ENCODE measurements around the gene GOPC.
A peak's percentile ranks its signal among the peaks of the same experiment; 100 is the strongest.
"Not testable (repeated sequence)": the region's sequence is repeated elsewhere in the genome, so short reads cannot be mapped to it uniquely, and the experiment has no call there.

The GOPC gene

DNA sequence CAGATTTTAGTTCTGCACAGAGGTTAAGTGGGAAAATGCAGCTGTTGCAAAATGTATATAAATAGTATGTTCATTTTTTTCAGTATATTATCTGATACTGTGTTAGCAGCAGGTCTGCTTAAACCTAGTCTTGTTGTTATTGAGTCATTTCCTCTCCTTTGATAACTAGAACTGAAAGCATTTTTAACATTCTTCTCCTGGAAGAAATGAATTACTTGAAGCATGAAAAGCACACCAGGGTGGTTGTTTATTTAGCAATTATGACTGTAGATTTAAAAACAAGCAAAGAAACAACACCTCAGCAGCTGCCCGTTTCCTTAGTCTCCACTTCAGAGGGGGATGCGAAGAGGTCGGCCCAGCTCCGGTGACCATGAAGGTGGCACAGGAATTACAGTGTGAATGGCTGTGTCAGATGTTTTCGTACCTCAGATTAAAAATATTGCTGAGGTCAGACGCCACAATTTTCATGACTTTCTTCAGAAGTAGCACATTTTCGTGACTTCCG, 53.5 kb downstream of the GOPC start:
- peak in 1 of 2 donors; percentile 18 for DNase-seq (ENCODE audit: low read depth in 2 of 2)

DNA sequence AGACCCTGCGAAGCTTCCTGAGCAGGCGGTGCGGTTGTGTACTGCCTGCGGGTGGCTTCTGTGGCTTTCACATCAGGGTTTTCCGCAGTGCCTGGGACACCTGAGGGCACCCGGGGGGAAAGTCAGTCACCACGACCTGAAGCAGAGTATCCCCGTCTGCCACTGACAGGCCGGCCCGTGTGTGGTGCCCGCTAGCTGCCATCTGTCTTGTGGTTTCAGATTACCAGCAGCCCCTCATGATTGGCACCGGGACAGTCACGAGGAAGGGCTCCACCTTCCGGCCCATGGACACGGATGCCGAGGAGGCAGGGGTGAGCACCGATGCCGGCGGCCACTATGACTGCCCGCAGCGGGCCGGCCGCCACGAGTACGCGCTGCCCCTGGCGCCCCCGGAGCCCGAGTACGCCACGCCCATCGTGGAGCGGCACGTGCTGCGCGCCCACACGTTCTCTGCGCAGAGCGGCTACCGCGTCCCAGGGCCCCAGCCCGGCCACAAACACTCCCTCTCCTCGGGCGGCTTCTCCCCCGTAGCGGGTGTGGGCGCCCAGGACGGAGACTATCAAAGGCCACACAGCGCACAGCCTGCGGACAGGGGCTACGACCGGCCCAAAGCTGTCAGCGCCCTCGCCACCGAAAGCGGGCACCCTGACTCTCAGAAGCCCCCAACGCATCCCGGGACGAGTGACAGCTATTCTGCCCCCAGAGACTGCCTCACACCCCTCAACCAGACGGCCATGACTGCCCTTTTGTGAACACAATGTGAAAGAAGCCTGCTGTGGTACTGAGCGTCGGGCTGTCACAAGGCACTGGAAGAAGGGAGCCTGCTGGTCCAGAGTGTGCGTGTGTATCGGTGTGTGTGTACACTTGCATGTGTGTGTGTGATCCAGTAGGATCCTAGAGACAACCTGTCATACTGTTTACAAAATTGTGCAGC, 54.4 kb downstream of the GOPC start:
- peak; percentile 22 to 23 for DNase-seq (ENCODE audit: low read depth in 2 of 2)

DNA sequence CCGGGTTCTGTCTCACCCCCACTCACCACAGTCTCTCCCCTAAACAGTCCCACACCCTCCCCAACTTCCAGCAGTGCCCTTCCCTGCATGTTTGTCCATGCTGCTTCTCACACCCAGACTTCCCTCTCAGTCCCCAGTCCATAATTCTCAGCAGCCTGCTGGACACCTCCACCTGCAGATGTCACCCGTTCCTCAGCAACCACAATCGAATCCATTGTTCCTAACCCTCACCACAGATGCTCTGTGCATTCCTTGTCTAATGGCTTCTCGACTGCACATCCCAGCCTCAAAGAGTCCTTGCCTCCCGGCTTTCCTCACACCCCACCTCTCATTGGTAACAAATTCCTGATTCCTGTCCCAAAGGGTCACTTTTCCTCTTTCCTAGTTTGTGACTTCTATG, 55.6 kb downstream of the GOPC start:
- DNase-seq (ENCODE audit: low read depth in 2 of 2), result no peak

DNA sequence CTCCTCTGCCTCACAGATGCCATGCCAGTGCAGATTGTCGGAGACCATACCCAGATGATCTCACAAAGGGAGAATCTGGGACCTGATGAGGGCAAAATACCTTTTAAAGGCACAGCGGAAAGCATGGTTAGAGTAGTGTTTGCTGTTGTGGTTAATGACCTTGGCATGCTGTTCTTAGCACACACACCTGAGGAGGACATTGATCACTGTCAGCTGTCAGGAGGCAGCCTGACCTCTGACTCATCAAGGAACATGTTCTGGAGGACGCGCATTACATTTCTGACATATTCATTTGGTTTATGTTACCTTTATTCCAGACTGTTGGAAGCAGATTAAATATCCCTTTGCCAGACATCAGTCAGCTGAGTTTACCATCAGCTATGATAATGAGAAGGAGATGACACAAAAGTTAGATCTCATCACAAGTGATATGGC, 57.1 kb downstream of the GOPC start:
- DNase-seq (ENCODE audit: low read depth in 2 of 2), result no peak

DNA sequence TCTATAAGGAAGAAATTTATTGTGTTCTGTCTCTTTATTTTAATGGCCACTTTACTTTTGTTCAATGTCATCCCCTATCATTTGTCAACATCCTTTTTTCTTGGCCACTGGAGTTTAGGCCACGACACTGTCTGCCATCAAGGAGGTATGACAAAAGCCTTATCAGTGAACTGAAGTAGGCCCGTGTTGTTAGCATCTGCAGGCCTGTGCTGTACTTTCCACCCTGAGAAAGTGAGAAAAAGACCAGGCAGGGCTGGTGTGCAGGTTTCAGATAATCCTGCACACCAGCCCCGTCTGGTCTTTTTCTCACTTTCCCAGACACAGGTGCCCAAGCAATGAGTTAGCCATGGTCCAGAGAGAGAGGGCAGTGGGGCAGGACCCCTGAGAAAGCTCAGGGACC, 57.6 kb downstream of the GOPC start:
- no peak for DNase-seq (ENCODE audit: low read depth in 2 of 2)

DNA sequence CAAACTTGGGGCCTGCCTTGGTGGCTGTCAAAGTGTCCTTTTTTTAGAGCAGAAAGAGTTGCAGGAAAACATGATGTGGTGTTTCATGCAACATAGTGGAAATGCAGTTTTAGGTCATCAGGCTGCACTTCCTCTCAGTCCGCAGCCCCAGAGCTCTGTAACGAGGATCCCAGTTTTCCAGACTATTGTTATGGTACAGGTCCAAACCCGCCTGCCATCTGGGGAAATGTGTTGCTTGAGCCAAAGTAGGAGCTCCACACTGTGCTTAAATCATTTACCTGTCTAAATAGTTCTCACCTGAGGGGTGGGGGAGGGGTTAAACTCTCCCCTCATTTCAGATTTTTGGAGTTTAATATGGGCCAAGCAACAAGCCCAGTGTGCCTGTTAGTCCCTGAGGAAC, 59.8 kb downstream of the GOPC start:
- no peak for DNase-seq (ENCODE audit: low read depth in 2 of 2)

DNA sequence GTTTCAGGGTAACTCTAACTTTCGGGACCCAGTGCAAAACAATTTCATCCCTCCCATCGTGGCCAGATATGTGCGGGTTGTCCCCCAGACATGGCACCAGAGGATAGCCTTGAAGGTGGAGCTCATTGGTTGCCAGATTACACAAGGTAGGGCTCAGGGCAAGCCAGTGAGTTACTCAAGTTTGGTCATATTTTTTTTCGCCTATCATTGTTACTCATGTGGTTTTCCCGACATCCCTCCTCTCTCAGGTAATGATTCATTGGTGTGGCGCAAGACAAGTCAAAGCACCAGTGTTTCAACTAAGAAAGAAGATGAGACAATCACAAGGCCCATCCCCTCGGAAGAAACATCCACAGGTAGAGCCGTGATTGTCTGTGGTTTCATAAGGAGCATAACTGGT, 61.6 kb downstream of the GOPC start:
- DNase-seq (ENCODE audit: low read depth in 2 of 2), result no peak

DNA sequence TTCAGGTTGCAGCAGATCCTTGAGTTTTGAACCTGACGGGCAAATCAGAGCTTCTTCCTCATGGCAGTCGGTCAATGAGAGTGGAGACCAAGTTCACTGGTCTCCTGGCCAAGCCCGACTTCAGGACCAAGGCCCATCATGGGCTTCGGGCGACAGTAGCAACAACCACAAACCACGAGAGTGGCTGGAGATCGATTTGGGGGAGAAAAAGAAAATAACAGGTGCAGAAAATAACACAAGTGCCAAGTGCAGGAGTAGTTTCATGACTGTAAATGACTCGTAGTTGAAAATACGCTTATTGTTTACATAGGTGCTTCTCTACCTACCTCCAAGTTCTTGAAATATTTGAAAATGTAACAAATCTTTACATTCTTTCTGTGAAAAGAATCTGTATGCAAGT, 63.7 kb downstream of the GOPC start:
- DNase-seq (ENCODE audit: low read depth in 2 of 2), result no peak

DNA sequence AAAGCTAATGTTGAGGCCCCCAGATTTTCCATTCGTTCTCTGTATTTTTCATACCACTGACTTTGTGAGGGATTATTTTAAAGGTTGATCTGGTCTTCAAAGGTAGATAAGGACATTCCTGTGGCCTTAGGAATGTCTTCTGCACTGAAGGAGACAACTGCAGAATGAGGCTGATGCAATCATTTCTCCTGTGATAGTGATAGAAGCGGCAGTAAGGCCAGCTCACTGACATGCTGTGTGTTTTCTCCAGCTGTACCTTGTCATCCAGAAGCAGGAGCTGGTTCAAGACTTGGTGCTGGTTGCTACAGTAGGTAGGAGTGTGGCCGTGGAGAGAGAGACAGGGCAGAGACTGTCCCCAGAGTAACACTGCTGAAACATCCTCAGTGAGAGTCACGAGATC, 66.0 kb downstream of the GOPC start:
- no peak for DNase-seq (ENCODE audit: low read depth in 2 of 2)

DNA sequence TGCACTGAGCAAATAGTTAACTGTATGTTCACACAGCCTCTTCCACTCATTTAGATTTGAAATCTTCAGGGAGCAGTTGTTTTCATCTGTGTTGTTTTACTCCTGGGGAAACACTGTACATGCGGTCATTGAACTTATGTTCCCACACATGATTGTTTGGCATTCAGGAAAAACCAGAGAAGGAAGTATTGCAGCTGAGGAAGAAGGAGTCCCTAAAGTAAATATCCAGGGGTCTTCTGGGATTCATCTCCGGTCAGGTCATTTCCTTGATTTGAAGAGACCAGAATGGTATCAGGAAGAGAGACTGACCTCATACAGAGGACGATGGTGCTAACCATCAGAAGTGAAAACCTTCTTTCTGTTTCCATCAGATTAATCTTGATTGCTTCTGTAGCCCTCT, 67.3 kb downstream of the GOPC start:
- no peak for DNase-seq (ENCODE audit: low read depth in 2 of 2)

DNA sequence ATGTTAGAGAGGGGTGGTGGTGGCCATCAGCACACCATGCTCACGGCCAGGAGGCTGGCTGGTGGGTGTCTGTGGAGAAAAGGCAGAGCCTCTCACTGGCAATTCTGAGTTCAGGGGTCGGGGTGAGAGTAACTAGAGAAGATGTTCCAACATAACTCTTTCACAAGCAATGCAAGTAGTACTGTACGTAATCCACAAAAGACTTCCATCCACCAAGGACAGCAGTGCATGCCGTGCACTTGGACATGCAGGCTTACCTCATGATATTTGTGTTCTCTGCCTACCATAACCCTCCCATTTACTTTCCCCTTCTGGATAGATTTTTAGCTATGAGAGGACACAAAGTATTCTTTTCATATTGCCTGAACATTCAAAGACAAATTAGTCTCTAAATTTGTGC, 68.5 kb downstream of the GOPC start:
- DNase-seq (ENCODE audit: low read depth in 2 of 2), result no peak

DNA sequence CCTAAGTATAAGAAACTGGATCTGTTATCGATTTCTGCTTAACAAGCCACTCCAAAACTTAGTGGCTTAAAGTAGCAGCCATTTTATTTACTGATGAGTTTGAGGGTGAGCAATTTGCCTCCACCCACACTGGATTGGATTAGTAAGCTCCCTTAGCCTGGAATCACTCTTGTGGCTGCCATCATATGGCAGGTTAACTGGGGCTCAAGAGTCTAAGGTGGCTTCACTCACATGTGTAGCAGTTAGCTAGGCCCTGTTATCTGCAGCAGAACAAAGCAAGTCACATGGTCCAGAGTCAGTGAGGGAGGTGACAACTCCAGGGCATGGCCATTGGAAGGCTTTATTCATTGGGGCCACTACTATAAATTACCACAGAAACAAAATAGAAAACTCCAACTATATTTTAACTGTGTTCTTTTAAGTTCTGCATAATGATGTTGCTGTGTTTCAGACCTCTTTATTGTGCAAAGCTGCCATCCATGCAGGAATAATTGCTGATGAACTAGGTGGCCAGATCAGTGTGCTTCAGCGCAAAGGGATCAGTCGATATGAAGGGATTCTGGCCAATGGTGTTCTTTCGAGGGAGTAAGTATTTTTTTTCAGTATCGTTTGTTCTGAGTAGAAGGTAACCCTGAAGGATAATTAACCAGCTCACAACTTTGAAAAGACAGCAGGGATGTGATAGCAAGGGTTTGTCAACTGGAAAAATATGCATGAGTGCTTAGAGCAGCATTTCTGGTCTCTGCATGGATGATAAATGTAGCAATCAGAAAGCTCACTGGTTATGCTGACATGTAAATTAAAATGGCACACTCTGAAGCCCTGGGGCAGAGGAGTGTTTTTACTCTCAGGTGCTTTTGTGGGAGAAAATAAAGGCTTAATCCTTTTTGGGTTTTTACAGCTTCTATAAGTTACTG, 70.2 kb downstream of the GOPC start:
- DNase-seq (ENCODE audit: low read depth in 2 of 2), result no peak

DNA sequence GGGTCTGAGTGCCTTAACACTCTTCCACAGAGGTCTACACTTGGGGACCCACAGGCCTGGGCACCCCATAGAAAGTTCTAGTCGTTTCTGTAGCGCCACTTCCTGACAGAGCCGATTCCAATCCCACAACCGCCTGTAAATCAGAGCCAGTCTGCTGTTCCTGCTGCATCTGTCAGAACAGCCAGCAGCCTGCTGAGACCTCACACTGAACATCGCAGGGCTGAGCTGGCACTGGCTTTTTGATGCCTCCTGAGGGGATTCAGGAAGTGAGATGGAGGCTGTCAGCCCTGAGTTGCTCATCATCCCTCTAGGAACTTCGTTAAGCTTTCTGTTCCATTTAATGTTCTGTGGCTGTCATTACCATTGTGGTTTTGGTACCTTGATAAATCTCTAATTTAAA, 71.0 kb downstream of the GOPC start:
- DNase-seq (ENCODE audit: low read depth in 2 of 2), result no peak

DNA sequence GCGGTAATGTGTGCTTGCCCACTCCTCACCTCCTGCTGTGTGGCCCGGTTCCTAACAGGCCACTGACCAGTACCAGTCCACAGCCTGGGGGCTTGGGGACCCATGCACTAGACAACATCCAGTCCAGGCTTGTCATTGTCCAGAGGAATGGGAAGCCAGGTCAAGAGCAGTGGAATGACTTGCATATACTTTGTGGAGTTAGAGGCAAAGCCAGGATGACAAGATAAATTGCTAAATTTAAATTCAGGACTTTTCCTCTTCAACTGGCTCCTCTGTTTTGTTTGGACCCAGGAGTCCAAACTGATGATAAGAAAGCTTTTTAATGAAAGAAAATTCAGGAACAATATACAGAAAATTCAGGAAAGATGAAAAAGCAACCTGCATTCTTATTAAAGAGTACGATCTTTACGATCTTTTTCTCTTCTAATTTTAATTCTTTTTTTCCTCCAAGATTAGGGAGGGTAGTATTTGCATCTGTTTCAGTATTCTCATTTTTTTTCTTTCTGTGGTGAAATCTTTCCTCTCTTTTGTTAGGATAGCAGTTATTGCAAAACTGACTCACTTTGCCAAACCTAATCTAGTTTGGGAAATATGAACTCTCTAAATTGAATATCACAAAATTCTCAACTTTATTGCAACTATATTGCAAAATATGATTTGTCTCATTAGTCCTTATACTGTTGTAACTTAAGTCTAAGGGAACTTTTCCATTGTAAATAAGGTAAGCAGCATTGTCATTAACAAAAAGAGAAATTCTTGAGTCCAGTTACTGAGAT, 71.7 kb downstream of the GOPC start:
- DNase-seq (ENCODE audit: low read depth in 2 of 2), result no peak

DNA sequence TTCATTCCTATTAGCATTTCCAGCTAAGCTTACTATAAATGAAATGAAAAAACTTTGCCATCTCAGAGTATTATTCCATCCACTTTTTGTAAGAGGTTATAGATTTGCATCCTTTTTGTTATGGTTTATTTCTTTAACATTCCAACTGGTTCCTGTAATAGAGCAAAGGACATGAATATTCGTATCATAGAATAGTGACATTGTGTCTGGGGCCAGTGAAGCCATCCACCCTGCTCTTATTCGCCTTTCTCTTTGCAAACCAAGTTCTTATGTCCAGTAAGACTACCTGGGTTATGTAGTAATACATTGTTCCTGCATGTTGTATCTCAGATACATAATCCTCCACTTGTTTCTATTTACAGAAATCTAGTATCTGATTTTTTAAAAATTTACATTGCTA, 76.7 kb downstream of the GOPC start:
- no peak for DNase-seq (ENCODE audit: low read depth in 2 of 2)

DNA sequence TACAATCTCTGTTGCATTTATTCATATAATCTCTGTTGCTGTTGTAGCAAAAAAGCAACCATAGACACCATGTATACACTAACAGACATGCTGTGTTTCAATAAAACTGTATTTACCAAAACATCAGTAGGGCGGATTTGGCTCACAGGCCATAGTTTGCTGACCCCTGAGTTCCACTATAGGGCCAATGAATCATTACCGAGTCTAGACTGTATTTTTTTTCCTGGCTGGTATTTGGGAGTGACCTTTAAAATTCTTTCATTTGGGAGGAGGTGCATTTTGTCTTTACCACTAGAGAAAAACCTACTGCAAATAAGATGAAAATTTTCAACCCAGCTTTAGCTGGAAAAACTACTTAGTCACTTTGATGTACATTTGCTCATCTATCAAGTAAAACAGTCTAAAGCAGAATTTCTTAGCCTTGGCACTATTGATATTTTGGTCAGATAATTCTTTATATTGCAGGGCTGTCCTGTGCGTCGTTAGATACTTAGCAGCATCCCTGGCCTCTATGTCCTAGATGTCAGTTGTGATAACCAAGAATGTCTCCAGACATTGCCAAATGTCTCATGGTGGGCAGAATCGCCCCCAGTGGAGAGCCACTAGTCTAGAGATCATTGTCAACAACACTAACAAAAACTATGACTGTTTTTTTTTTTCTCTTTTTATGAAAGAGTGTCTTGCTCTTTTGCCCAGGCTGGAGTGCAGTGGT, 80.4 kb downstream of the GOPC start:
- no peak for DNase-seq (ENCODE audit: low read depth in 2 of 2)

DNA sequence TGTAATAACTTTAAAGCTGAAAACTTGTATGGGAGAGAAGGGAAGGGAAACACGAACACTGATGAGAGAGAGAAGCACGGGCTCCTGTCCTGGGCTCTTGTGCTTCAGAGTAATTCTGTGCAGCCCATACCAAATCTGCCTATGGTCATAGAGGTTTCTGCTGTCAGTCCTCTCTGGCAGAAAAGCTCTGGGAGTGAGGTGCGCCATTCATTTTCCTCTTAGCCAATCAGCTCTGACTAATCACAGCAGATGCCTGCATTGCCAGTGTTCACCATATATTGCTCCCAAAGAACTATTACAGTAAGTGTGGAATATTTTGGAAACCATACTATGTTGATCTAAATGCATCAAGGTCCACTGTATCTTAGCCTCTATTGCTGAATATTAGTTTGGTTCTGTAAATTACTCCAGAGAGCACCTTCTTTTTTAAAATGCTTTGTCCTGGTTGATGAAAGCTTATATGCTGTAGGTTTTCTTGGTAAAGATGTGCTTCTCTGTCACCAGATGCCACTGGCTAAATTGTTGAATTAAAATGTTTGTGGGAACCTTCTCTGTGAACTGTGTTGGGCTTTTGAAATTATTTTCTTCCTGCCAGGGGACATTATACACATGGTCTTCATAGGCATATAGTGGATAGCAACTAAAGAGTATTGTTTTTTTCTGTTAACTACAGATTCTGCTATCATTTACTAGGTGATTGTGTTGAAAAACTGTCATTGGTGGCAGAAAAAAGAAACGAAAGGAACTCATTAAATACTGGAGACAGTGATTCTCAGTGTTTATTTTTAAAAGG, 81.5 kb downstream of the GOPC start:
- no peak for DNase-seq (ENCODE audit: low read depth in 2 of 2)

DNA sequence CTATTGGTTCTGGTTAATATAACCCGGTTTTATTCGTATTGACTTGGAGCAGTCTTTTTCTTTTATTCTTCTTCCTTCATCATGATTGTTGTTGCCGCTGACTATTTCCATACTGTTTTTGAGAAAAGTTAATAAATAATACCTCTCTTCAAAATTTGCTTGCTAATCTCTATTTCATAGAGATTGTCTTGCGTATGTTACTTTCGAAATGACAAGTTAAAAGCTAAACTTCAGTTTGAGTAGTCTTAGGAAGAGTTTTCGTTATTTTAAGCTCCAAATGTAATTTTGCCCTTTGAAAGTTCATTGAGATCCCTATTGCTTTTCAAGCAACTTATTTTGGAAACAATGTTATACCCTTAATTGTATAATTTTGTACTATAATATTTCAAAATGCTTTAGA, 83.4 kb downstream of the GOPC start:
- DNase-seq (ENCODE audit: low read depth in 2 of 2), result no peak

DNA sequence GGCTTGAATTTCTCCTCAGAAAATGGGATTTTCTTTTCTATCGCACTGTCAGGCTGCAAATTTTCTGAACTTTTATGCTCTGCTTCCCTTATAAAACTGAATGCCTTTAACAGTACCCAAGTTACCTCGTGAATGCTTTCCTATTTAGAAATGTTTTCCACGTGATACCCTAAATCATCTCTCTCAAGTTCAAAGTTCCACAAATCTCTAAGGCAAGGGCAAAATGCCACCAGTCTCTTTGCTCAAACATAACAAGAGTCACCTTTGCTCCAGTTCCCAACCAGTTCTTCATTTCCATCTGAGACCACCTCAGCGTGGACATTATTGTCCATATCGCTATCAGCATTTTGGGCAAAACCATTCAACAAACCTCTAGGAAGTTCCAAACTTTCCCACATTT, 84.3 kb downstream of the GOPC start:
- not testable (repeated sequence) for DNase-seq (ENCODE audit: low read depth in 2 of 2)

DNA sequence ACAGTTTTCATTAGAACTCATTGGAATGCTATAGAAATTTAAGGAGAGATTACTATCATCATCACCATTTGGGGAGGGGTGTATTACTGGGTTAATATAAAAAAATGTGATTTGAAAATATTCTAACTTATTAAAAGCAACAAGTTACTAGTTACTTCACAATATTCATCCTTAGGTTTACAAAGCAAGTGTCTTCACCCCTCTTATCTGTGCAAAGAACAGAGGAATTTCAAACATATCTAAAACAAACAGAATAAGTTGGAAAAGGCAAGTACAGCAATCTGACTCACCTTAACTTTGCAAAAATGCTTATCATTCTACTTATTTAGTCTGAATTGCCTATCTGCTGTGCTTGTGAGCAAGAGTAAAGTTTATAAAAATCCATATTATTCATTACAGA, 87.0 kb downstream of the GOPC start:
- DNase-seq (ENCODE audit: low read depth in 2 of 2), result no peak
